GM21825 (cell line): ENCODE data around the gene IFNL3.
"Not testable (repeated sequence)": the region's sequence is repeated elsewhere in the genome, so short reads cannot be mapped to it uniquely, and the experiment has no call there.

Experiments
- ATAC-seq: cut with Tn5 transposase; IDR thresholded peaks from one replicate; pipeline ENCODE4 v1.9.1; 2021; ENCODE audit warnings: mild to moderate bottlenecking, moderate library complexity; ENCODE audit not compliant: unreplicated experiment

Gene IFNL3

DNA sequence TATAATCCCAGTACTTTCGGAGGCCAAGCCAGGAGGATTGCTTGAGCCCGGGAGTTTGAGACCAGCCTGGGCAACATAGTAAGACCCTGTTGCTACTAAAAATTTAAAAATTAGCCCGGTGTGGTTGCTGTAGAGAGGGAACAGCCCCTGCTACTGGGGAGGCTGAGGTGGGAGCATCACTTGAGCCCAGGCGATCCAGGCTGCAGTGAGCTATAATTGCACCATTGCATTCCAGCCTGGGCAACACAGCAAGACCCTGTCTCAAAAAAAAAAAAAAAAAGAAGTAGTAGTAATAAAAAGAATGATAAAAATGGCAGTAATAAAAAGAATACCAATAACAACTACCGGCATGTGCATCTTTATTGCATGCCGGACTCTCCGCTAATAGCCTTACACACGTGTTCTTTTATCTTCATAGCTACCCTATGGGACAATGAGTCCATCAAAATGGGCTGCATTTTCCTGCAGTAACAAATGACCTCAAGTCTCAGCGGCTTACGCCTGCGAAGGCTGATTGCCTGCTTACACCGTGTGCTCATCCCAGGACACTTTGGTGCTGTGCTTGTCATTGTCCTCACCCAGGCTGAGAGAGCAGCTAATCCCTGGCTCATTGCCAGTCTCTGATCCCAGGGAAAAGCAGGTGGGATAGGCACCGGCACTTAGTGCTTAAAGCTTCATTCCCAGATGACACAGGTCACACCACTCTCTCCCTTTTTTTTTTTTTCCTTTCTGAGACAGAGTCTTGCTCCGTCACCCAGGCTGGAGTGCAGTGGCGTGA, 26.4 kb downstream of the IFNL3 start:
- no peak for ATAC-seq

- ATAC-seq = no peak
These were observed 27.7 kb downstream of the IFNL3 start for GRCh38 chr19:39217094-39217493.

GRCh38 chr19:39215323-39215722, 29.5 kb downstream of the IFNL3 start:
- not testable (repeated sequence) for ATAC-seq

- no peak for ATAC-seq
These were observed 32.4 kb downstream of the IFNL3 start for GRCh38 chr19:39212375-39212742.

DNA sequence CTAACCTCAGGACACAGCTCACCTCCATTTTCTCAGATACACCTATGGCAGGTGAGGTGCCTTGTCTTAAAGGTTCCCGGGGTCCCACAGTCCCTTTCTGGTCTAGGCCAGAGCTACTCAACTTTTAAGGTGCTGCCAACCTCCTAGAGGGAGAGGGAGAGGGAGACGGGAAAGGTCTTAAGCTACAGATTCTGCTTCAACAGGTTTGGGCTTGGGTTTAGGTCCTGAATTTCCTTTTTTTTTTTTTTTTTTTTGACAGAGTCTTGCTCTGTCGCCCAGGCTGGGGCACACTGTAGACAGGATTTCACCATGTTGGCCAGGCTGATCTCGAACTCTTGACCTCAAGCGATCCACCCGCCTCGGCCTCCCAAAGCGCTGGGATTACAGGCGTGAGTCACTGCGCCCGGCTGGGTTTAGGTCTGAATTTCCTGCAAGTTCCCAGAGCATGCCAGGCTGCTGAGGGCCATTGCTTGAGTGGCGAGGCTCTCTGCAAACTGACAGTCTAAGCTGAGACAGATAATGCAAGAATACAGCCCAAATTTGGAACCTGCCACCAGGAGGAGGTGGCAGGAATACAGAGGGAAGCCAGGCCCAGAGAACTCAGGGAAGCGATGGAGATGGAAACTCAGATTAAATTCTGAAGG, 33.0 kb downstream of the IFNL3 start:
- no peak for ATAC-seq

GRCh38 chr19:39209196-39209595, 35.6 kb downstream of the IFNL3 start:
- no peak for ATAC-seq

DNA sequence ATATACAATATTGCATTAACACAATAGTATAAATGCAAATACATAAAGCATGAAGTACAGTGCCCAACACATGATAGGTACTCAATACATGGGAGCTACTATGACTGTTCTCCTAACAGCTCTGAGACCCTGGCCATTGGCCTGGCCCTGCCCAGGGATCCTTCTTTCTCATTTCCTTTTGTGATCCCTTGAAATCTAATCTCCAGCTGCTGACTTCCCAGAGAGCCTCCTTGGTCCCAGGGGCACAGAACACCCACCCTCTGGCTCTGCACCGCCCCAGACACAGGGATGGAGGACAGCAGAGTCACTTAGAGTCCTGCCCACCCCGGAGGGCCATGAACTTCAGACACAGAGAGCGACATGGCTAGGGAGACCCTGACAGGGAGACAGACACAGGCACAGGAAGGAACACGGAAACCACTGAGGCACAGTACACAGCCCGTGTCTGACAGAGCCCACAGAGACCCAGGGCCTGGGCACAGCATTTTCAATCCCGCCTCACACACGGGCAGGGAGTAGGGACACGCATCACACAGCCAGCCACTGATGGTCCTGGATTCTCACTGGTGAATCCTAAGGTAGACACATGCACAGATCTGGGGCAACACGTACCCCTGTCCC, 36.5 kb downstream of the IFNL3 start:
- ATAC-seq = no peak

- no peak for ATAC-seq
These were observed 37.4 kb downstream of the IFNL3 start for GRCh38 chr19:39207293-39207836.

- ATAC-seq = no peak
These were observed 38.7 kb downstream of the IFNL3 start for GRCh38 chr19:39206122-39206521.

DNA sequence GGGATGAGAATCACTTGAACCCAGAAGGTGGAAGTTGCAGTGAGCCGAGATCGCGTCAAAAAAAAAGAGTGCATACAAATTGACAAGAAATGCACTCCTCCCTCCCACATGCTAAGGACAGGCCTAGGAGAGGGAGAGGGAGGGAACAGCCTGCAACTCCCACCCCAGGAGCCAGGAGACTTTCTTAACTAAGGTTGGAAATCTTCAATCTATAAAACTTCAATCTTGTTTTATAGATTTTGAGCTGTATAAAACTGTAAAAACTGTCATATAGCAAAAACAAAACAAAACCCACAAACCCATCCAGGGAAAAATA, 39.4 kb downstream of the IFNL3 start:
- ATAC-seq = no peak

- no peak for ATAC-seq
These were observed 41.1 kb downstream of the IFNL3 start, which contains the start of gene SYCN for GRCh38 chr19:39203372-39204341. Gene SYCN (minus strand): TSS chr19:39204263. CDS start chr19:39204254, 9 bp downstream.

DNA sequence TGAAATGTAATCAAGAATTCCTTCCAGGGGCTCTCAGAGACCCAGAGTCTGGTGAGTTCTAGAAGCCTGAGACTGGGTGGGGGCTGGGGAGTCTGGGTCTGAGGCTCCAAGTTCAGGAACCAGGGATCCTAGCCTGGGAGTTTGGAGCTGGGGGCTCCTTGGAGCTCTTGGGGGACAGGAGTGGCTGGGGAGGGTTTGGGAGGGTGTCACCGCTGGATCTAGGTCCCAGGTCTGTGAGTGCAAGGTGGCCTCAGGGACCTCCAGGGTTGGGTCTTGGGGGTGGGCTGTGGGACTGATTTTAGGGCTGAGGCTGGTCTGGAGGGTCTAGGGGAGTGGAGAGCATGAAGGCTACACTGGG, 41.8 kb downstream of the IFNL3 start:
- no peak for ATAC-seq

GRCh38 chr19:39200803-39201115, 44.0 kb downstream of the IFNL3 start:
- no peak for ATAC-seq

DNA sequence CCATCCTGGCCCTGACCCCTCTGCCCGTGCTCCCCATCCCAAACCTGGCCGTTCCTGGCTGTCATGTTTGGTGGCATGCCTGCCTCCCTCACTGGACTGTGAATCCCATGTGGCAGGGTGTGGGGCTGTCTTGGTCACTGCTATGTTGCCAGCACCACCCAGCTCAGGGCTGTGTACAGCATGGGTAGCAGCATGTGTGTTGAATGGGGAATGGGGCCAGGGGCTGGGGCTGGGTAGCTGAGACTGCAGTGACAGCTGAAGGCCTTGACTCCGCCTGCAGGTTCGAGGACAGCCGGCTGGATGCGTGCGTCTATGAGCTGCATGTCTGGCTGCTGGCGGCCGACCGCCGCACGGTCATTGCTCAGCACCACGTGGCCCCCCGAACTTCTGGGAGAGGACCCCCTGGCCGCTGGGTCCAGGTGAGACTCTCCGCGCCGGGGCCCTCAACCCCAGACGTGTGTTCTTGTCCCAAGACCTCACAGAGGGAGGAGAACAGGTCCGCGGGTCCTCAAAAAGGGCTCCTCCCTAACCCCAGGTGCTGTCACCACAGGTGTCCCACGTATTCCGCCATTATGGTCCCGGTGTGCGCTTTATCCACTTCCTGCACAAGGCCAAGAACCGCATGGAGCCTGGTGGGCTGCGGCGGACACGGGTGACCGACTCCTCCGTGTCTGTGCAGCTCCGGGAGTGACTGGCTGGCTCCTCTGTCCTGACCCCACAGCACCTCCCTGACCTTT, 44.6 kb downstream of the IFNL3 start:
- ATAC-seq = no peak

DNA sequence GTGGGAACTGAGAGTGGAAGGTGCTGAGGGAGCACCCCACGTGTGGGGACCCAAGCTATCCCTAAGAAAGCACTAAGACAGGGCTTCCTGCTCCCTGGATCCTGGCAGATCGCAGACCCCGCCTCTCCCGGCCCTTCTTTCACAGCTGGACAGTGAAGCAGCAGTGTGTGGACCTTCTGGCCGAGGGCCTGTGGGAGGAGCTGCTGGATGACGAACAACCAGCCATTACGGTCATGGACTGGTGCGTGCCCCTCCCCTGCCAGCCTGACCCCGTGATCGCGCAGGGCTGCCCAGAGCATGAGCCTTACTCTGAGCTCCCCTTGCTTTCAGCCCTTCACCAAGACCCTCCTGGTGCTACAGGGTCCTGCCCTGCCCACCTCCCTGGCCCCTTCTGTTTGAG, 45.8 kb downstream of the IFNL3 start:
- ATAC-seq = no peak

DNA sequence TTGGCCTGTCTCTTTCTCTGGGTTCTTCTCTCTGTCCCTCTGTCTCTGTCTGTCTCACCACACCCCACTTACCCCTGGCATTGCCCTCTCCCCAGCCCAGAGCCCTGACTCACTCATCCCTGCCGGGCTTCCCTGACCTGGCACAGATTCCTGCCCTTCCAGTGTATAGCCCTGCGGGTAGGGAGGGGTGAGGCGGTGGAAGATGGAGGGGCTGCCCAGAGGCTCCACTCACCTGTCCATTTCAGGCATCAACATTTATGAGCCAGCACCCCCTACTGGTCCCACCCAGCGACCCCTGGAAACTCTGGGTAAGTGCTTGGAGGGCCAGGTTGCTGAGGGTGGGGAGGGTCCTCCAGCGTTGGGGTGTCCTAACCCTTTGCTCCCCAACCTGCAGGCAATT, 47.0 kb downstream of the IFNL3 start:
- ATAC-seq = no peak

DNA sequence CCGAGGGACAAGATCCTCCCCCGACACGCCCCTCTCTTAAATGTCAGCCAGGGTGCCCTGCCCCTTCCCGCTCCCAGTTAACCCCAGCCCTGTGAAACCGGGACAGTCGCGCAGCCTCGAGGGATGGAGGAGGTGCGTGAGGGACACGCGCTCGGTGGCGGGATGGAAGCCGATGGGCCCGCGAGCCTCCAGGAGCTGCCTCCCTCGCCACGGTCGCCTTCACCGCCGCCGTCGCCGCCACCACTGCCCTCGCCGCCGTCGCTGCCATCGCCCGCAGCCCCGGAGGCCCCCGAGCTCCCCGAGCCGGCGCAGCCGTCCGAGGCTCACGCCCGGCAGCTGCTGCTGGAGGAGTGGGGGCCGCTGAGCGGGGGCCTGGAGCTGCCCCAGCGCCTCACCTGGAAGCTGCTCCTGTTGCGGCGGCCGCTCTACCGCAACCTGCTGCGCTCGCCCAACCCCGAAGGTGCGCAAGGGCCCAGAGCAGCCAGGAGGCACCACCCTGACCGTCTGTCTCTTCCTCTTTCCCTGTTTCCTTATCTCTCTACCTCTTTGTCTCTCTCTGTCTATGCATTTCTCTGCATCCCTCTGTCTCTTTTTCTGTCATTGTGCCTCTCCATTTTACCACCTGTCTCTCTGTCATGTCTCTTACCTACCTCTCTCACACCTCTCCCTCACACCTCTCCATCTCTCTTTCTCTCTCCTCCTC, 47.8 kb downstream of the IFNL3 start, which contains the start of gene NCCRP1:
Gene NCCRP1, plus strand, starts transcription at position 105 of the 703 bp plus-strand sequence. Its CDS starts 19 bp downstream, at position 124.
- no peak for ATAC-seq

DNA sequence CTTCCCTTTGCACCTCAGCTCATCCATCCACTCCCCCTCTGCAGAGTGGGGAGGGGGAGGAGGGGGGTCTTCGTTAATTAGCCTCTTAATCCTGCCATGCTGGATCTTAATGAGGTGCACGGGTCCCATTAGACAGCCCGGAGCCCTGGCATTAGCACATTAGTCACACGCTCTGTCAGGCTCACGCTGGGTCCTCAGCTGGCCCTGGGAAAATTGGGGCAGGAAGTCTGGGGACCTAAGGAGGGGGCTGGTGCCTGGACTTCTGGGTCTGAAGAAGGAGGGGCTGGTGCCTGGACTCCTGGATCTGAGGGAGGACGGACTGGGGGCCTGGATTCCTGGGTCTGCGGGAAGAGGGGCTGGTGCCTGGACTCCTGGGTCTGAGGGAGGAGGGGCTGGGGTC, 48.5 kb downstream of the IFNL3 start:
- ATAC-seq = no peak

GRCh38 chr19:39195755-39196154, 49.1 kb downstream of the IFNL3 start:
- ATAC-seq = no peak
